HL-60 (cell line): ENCODE data around the gene LLPH.

ENCODE experiments used
- DNase-seq, 2 experiments: peaks; one replicate each; pipeline ENCODE4 v3.0.0-alpha.2; 2010 to 2020; ENCODE audit warnings: low read depth in 1 of 2, low spot score in 1 of 2
- H3K27ac ChIP-seq: fragments of 250-450 bp; sonication (Bioruptor Pico); replicated peaks from 2 replicates; pipeline ENCODE4 v1.5.1; 2020; ENCODE audit warnings: mild to moderate bottlenecking, moderate library complexity
- H3K27me3 ChIP-seq: fragments of 250-450 bp; sonication (Bioruptor Pico); 2 replicates; pipeline ENCODE4 v1.5.1; 2021; ENCODE audit warnings: mild to moderate bottlenecking, moderate library complexity; ENCODE audit not compliant: insufficient read depth, poor library complexity, severe bottlenecking
- H3K4me3 ChIP-seq: replicated peaks from 2 replicates; pipeline ENCODE4 v1.5.1; 2011; ENCODE audit warnings: mild to moderate bottlenecking, control low read depth, low read length; ENCODE audit not compliant: insufficient read depth
- GABPA ChIP-seq: IDR thresholded peaks from 2 replicates; pipeline ENCODE4 v1.6.1; 2012; ENCODE audit warnings: low read depth
- POLR2AphosphoS5 ChIP-seq: IDR thresholded peaks from 2 replicates; pipeline ENCODE4 v1.6.1; 2012; ENCODE audit warnings: low read depth
- SPI1 ChIP-seq: IDR thresholded peaks from 2 replicates; pipeline ENCODE4 v1.6.1; 2012; ENCODE audit warnings: low read depth, mild to moderate bottlenecking, borderline replicate concordance
- TF ChIP-seq, protein P1 (sequence below): IDR thresholded peaks from 2 replicates; pipeline ENCODE4 v1.6.1; 2012; ENCODE audit warnings: low read depth; ENCODE audit not compliant: insufficient replicate concordance
- TF ChIP-seq, protein P2 (sequence below): IDR thresholded peaks from one replicate; pipeline ENCODE4 v1.5.1; 2011; ENCODE audit warnings: low read length, control low read depth, inconsistent platforms; ENCODE audit not compliant: insufficient read depth

The LLPH gene

DNA sequence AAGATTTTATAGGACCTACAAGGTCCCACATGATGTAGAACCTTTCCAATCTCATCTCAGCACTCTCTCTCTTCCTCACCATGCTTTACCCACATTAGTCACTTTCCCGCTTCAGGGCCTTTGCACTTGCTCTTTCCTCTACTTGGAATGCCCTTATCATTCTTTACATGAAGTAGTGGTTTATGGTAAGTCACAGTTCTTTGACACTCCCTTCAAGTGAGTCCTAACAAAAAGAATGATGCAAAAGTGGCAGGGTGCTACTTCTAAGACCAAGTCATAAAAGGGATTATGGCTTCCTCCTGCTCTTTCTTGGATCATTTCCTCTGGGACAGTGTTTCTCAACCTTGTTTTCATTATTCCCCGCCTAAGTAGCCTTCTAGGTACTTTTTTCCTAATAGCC, 26.1 kb upstream of the LLPH start:
- DNase-seq = no peak
- TF ChIP-seq, protein P1, sequence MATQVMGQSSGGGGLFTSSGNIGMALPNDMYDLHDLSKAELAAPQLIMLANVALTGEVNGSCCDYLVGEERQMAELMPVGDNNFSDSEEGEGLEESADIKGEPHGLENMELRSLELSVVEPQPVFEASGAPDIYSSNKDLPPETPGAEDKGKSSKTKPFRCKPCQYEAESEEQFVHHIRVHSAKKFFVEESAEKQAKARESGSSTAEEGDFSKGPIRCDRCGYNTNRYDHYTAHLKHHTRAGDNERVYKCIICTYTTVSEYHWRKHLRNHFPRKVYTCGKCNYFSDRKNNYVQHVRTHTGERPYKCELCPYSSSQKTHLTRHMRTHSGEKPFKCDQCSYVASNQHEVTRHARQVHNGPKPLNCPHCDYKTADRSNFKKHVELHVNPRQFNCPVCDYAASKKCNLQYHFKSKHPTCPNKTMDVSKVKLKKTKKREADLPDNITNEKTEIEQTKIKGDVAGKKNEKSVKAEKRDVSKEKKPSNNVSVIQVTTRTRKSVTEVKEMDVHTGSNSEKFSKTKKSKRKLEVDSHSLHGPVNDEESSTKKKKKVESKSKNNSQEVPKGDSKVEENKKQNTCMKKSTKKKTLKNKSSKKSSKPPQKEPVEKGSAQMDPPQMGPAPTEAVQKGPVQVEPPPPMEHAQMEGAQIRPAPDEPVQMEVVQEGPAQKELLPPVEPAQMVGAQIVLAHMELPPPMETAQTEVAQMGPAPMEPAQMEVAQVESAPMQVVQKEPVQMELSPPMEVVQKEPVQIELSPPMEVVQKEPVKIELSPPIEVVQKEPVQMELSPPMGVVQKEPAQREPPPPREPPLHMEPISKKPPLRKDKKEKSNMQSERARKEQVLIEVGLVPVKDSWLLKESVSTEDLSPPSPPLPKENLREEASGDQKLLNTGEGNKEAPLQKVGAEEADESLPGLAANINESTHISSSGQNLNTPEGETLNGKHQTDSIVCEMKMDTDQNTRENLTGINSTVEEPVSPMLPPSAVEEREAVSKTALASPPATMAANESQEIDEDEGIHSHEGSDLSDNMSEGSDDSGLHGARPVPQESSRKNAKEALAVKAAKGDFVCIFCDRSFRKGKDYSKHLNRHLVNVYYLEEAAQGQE = no peak
- no peak for TF ChIP-seq POLR2AphosphoS5
- no peak overlapping the region for H3K4me3 ChIP-seq

DNA sequence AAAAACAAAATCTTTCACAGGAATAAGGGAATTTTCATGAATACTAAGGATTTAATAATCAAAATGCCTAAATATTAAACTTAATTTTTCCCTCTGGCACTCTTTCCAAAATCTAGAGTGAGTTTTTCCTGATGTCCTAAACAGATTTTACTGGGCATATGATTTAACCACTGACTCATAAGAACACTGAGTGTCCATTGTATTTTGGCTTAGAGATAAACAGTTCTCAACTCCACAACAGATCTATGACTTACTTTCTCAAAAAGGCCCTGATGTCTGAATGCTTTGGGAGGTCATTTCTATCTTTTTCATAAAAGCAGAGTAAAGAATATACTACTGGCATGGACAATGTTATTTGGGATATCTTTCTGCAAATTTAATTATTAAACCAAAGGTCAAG, 24.2 kb upstream of the LLPH start:
- Histone ChIP-seq H3K4me3 (no peak overlapping the region), H3K27ac (no peak overlapping the region), H3K27me3 (no peaks in the 10 kb centered on the region)
- DNase-seq = no peak
- TF ChIP-seq, protein P1 = no peak
- no peak for TF ChIP-seq SPI1
- TF ChIP-seq POLR2AphosphoS5 = no peak
- no peak for TF ChIP-seq GABPA
- TF ChIP-seq, protein P2, sequence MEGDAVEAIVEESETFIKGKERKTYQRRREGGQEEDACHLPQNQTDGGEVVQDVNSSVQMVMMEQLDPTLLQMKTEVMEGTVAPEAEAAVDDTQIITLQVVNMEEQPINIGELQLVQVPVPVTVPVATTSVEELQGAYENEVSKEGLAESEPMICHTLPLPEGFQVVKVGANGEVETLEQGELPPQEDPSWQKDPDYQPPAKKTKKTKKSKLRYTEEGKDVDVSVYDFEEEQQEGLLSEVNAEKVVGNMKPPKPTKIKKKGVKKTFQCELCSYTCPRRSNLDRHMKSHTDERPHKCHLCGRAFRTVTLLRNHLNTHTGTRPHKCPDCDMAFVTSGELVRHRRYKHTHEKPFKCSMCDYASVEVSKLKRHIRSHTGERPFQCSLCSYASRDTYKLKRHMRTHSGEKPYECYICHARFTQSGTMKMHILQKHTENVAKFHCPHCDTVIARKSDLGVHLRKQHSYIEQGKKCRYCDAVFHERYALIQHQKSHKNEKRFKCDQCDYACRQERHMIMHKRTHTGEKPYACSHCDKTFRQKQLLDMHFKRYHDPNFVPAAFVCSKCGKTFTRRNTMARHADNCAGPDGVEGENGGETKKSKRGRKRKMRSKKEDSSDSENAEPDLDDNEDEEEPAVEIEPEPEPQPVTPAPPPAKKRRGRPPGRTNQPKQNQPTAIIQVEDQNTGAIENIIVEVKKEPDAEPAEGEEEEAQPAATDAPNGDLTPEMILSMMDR = no peak

More for the DNA sequence above, 26.1 kb upstream of the LLPH start:
- Histone ChIP-seq H3K27ac (no peak overlapping the region), H3K27me3 (no peaks in the 10 kb centered on the region)

DNA sequence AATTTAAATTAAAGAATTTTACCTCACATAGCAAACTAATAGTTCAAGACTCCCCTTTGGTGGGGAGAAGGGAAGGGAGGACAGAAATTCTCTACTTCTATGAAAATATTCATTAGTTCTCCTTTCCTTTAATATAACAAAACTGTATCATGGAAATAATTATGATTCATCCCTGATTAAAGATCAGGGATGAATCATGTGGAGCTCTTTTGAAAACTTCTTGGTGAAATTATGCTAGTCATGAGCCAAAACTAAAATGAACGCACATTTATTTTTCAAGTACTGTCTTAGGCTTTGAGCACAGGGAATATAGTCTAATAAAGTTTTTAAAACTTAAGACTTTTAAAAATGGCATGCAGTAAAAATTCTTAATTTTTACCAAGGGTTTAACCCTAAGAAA, 22.2 kb upstream of the LLPH start:
- Histone ChIP-seq H3K4me3 (no peak overlapping the region), H3K27me3 (no peaks in the 10 kb centered on the region), H3K27ac (no peak overlapping the region)
- DNase-seq = no peak
- no peak for TF ChIP-seq GABPA
- TF ChIP-seq, protein P1 = no peak
- no peak for TF ChIP-seq SPI1
- TF ChIP-seq POLR2AphosphoS5 = no peak
- TF ChIP-seq, protein P2 = no peak
